Vagina (tissue), 2 donors: ENCODE data around the gene PCDHB5.
"Not testable (repeated sequence)": the region's sequence is repeated elsewhere in the genome, so short reads cannot be mapped to it uniquely, and the experiment has no call there.

Source experiments
- POLR2A ChIP-seq, 2 donors: fragments of 450-650 bp; IDR thresholded peaks; one replicate each; pipeline ENCODE4 v1.6.1; 2017; ENCODE audit warnings: antibody characterized with exemption in 2 of 2, mild to moderate bottlenecking in 2 of 2, moderate library complexity in 2 of 2
- TF ChIP-seq, protein P1 (sequence below), 3 experiments: fragments of 450-650 bp in 2 of 3; fragments of 200-600 bp in 1 of 3; sonication (generic) in 1 of 3; IDR thresholded peaks; one replicate each; pipeline ENCODE4 v1.5.1; 2017 to 2019; ENCODE audit warnings: antibody characterized with exemption in 3 of 3, mild to moderate bottlenecking in 2 of 3, moderate library complexity in 2 of 3

DNA sequence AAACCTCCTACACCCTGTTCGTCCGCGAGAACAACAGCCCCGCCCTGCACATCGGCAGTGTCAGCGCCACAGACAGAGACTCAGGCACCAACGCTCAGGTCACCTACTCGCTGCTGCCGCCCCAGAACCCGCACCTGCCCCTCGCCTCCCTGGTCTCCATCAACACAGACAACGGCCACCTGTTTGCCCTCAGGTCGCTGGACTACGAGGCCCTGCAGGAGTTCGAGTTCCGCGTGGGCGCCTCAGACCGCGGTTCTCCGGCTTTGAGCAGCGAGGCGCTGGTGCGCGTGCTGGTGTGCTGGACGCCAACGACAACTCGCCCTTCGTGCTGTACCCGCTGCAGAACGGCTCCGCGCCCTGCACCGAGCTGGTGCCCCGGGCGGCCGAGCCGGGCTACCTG lies 22.4 kb downstream of the PCDHB5 start:
- TF ChIP-seq, protein P1, sequence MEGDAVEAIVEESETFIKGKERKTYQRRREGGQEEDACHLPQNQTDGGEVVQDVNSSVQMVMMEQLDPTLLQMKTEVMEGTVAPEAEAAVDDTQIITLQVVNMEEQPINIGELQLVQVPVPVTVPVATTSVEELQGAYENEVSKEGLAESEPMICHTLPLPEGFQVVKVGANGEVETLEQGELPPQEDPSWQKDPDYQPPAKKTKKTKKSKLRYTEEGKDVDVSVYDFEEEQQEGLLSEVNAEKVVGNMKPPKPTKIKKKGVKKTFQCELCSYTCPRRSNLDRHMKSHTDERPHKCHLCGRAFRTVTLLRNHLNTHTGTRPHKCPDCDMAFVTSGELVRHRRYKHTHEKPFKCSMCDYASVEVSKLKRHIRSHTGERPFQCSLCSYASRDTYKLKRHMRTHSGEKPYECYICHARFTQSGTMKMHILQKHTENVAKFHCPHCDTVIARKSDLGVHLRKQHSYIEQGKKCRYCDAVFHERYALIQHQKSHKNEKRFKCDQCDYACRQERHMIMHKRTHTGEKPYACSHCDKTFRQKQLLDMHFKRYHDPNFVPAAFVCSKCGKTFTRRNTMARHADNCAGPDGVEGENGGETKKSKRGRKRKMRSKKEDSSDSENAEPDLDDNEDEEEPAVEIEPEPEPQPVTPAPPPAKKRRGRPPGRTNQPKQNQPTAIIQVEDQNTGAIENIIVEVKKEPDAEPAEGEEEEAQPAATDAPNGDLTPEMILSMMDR (IDR thresholded peaks at IDR 0.05) = not testable (repeated sequence)
- TF ChIP-seq POLR2A (IDR thresholded peaks at IDR 0.05) = not testable (repeated sequence)
